Inflammatory macrophage treated with lipopolysaccharide for 1 hour (primary cell): ENCODE data around the gene GOLM1.
"Not testable (repeated sequence)": the region's sequence is repeated elsewhere in the genome, so short reads cannot be mapped to it uniquely, and the experiment has no call there.

Experiments used
- DNase-seq, 2 donors: peaks; one replicate each; pipeline ENCODE4 v3.0.0-alpha.2; 2020 to 2022

The GOLM1 gene

DNA sequence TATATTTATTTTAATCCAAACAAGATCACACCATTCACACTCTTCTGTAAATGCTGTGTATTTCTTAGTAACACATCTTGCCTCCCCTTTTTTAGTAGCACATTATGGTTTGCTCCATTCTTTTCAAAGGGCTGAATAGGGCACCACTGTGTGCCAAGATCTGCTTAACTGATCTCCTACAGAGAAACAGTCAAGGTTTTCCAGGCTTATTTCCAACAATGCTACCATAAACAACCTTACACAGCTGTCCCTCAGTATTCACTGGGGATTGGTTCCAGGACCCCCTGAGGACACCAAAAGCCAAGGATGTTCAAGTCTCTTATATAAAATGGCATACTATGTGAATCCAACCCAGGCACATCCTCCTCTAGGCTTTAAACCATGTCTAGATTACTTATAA, 16.5 kb downstream of the GOLM1 start:
- no peak for DNase-seq

DNA sequence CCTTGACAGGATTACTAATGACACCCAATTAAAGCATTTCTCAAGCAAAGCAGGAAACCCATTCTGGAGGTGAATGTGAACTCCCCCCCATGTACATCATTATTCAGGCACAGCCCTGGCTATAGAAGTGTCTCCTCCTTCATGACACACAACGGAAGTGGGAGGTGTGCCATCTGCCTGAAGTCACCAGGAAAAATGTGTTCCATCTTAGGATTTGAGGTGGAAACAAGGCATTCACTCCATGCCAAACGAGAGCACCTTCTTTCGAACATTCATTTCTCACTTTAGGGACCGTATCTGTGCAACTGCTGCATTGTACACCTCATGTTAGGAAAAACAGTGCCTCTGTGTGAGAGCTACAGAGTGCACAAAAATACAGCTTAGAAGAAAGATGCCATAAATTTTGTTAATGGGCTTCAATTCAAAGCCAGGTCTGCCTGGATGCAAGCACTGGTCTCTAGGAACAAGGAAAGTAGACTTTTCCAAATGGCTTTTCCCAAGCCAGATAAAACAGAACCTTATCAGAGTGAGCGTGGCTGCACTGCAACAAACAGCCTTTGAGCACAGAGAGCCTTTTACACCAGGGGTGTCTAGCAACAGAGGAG, 19.4 kb downstream of the GOLM1 start:
- no peak for DNase-seq

GRCh38 chr9:86079421-86079831, 19.9 kb downstream of the GOLM1 start:
- DNase-seq, result no peak

GRCh38 chr9:86078731-86079130, 20.6 kb downstream of the GOLM1 start:
- DNase-seq, result no peak

GRCh38 chr9:86077276-86077675, 22.1 kb downstream of the GOLM1 start:
- no peak for DNase-seq

DNA sequence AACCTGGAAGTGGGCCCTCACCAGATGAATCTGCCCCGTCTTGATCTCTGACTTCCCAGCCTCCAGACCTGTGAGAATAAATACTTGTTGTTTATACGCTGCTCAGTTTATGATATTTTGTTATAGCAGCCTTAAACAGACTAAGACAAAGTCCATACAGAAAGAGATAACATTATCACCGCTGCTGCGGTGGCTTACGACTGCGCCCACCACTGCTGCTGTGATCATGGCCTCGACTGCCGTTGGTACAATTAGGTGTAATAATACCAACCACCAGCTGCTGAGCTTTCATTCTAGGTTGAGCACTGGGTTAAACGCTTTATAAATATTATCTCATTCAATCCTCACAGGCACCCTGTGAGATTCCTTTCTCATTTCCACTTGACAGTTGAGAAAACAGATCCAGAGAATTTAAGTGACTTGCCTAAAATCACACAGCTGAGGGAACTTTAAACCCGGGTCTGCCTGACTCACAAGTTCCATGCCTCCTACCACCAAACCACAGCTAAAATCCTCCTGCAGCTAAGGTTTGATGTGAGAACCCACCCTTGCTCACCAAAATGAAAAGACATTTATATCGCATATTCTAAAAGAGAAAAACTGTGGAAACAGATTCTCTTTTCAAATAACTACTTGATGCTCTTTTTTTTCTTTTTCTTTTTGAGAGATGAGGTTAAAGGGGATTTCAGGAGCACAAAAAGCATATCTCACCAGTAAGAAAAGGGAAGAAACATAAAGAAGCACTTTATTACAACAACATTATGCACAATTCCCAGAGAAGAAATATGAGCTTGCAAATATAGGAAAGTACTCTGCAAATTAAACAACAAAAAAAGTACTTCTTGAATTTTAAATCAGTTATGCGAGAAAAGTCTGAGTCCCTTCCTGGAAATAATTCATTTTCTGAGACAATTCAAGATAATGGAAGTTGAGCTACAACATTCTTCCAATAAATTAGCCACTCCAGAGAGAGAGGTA, 23.9 kb downstream of the GOLM1 start:
- DNase-seq, result peak; percentile 36 to 70

DNA sequence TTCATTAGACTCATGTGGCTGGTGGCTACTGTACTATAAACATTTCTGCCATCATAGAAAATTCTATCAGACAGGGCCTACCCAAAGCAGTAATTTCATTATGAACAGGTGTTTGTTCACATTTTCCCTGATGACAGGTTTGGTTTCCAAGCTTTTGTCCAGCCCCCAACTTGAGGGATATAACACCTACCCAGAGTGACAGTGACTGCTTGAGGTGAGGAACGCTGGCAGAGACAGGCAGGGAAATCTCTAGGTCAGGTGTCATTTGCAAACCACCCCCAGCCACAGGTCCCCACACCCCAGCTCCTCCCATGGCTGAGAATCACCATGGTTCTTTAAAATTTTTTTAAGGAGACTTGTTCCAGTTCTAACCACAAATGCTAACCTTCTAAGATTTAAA, 25.5 kb downstream of the GOLM1 start:
- no peak for DNase-seq

GRCh38 chr9:86072394-86072877, 26.9 kb downstream of the GOLM1 start:
- no peak for DNase-seq

DNA sequence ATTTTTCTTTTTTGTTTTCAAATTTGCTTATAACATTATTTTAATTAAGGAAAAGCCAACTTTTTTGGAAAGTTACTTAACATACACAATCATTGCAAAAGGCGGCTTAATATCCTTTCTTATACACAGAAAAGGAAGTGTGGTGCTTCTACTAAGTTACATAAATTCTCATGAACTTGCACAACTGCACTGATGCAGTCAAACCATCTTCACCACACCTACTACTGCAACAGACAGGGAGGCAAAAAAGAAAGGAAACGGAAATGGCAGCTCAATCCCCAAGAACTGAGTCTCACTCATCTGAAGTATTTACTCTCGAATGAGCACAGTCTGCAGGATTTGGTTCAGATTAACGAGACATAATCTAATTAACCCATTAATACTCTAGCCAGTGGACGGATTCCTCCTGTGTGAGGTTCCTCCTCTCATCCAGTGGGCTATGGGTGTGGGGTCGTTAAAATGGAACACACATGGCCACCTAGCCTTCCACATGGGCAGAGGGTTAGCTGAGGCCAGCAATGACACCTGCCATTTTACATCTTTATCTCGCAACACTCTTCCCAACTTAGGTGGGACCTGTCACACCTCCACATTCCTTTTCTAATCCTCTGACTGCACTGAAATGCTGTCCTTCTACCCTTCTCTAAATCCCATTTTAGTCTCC, 30.0 kb downstream of the GOLM1 start:
- peak; percentile 87 to 90 for DNase-seq

- DNase-seq, result no peak
Observed at GRCh38 chr9:86064220-86064619, 35.1 kb downstream of the GOLM1 start.

GRCh38 chr9:86062845-86063693, 36.3 kb downstream of the GOLM1 start:
- DNase-seq, result peak; percentile 17 to 25

DNA sequence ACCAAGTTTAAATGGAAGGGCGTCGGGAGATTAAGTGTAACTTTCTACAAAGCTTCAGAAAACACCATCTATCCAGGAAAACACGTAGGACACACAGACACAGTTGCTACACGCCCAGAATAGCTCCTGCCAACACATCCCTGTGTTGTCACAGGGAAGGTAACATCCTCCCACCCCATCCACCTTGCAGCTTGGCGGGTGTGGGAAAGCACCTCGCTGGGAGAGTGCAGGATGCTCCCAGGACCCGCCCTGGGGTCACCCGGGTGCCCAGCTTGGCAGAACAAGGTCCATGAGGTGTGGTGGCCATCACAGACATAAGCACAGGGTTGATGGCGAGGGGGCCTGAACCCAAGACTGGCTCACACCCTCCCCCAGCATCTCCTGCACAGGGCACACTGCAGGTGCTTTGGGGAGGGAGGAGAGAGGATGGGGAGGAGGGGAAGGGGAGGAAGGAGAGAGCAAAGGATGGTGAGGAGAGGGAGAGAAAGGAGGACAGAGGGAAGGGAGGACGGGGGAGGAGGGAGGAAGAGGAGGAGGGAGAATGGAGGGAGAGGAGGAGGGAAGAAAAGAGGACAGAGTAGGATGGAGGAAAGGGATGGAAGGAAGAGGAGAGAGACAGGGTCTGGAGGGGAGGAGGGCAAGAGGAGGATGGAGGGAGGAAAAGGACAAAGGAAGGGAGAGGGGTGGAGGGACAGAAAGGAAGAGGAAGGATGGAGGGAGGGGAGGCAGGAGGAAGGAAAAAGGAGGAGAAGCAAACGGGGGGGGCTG, 37.2 kb downstream of the GOLM1 start:
- no peak for DNase-seq

GRCh38 chr9:86057491-86057890, 41.9 kb downstream of the GOLM1 start:
- no peak for DNase-seq

DNA sequence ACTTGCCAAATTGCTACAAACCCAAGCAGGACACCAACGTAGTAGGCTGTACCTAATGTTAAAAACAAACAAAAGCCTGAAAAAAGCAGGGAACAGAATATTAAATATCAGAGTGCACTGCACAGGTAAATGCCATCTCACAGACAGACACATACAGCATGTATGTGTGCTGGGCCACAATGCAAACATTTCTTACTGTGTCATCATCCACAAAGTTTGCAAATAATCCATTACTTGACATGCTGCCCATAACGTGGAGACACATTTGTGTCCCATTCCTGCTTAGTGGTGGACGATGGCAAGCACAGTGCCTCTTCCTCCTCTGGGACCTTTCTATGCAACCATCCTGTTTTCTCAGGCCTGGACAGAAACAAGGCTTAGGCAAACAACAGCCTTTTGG, 44.7 kb downstream of the GOLM1 start:
- no peak for DNase-seq

- no peak for DNase-seq
Observed at GRCh38 chr9:86052556-86053468, 46.5 kb downstream of the GOLM1 start.

- not testable (repeated sequence) for DNase-seq
Observed at GRCh38 chr9:86048018-86048742, 51.2 kb downstream of the GOLM1 start.

- DNase-seq, result no peak
Observed at GRCh38 chr9:86047361-86047760, 52.0 kb downstream of the GOLM1 start.

DNA sequence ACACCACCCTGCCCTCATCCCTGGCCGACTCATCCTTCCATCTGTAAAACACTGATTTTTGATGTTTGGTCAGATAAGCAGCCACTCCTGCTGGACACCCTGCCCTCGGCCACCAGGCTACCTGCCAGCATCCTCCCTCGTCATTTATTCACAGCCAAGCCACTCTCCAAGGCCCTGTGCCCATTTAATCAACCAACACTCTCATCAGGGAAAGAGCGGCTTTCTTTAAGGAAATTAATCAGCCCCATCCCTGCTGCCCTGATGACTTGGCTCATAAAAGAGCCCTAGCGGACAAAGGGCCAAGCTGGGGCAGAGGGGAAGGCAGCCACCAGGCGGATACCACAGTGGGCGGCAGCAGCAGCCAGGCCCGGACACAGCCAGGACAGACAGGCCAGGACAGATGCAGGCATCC, 52.4 kb downstream of the GOLM1 start:
- no peak for DNase-seq

DNA sequence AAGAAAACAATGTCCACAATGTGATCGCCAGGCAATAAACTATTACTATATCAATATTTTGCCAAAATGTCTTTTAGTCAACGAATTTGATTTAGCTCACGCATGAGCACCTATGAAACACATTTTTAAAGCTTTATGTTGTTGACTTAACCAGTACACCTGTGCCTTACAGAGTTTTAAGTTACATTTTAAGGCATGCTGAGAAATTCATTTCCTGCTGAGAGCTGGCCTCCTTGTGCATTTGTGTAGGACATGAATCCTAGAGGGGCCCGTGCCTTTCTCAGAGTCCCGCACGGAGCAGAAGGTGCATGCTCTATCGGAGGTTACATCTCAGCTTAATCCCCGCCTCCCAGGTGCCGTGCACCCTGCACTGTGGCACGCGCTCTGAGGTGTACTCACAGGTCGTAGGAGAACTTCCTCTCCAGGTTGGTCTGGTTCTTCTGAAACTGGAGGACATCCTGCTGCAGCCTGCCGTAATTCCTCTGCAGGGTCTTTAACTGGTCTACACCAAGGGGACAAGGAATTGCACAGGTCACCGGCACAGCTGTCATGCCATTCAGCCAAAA, 53.2 kb downstream of the GOLM1 start:
- DNase-seq, result no peak

GRCh38 chr9:86045654-86046053, 53.7 kb downstream of the GOLM1 start:
- DNase-seq, result no peak
